Activated CD8-positive, alpha-beta memory T cell treated with anti-CD3 and anti-CD28 coated beads, Interleukin-2, amount 50 U/mL, for 24 hours (primary cell): ENCODE measurements around the gene GADD45G.

Experiments
- DNase-seq: peaks from one replicate; pipeline ENCODE4 v3.0.0-alpha.2; 2020; ENCODE audit errors: extremely low read depth

The GADD45G gene

GRCh38 chr9:89604729-89605464 lies at the start of gene GADD45G:
Gene GADD45G (plus strand): TSS chr9:89605012. CDS start chr9:89605122, 110 bp downstream.
- DNase-seq = peak; percentile 63

GRCh38 chr9:89555036-89555415 lies 49.8 kb upstream of the GADD45G start:
- no peak for DNase-seq

- no peak for DNase-seq
Measured at GRCh38 chr9:89555451-89556375, 49.1 kb upstream of the GADD45G start.

GRCh38 chr9:89558196-89558899 lies 46.5 kb upstream of the GADD45G start:
- DNase-seq = no peak

GRCh38 chr9:89558948-89559347 lies 45.9 kb upstream of the GADD45G start:
- no peak for DNase-seq

GRCh38 chr9:89562186-89562814 lies 42.5 kb upstream of the GADD45G start:
- DNase-seq = no peak

GRCh38 chr9:89563571-89564345 lies 41.1 kb upstream of the GADD45G start:
- DNase-seq = no peak

- DNase-seq = no peak
Measured at GRCh38 chr9:89564346-89564878, 40.4 kb upstream of the GADD45G start.

GRCh38 chr9:89567649-89568048 lies 37.2 kb upstream of the GADD45G start:
- DNase-seq = no peak

GRCh38 chr9:89574309-89574708 lies 30.5 kb upstream of the GADD45G start:
- DNase-seq = no peak

- no peak for DNase-seq
Measured at GRCh38 chr9:89576404-89576839, 28.4 kb upstream of the GADD45G start.

- DNase-seq = no peak
Measured at GRCh38 chr9:89577363-89577762, 27.4 kb upstream of the GADD45G start.

- no peak for DNase-seq
Measured at GRCh38 chr9:89579741-89580385, 24.9 kb upstream of the GADD45G start.

GRCh38 chr9:89586311-89586710 lies 18.5 kb upstream of the GADD45G start:
- DNase-seq = no peak

- DNase-seq = no peak
Measured at GRCh38 chr9:89588271-89588879, 16.4 kb upstream of the GADD45G start.

- DNase-seq = no peak
Measured at GRCh38 chr9:89590415-89590814, 14.4 kb upstream of the GADD45G start.

- no peak for DNase-seq
Measured at GRCh38 chr9:89591274-89592212, 13.3 kb upstream of the GADD45G start.

GRCh38 chr9:89592213-89592815 lies 12.5 kb upstream of the GADD45G start:
- DNase-seq = no peak
